Colonic mucosa (tissue), 4 donors: ENCODE results near the gene LCN9. TPM values are rescaled to one million over a fixed set of nuclear protein-coding genes. Genes with fewer than 3 reads are reported as not detected.

ENCODE experiments used
- DNase-seq: peaks from one replicate; pipeline ENCODE4 v3.0.0-alpha.2; 2020
- H3K27ac ChIP-seq: fragments of 200-600 bp; one replicate; pipeline ENCODE4 v1.8.0; 2021
- H3K27me3 ChIP-seq: fragments of 200-600 bp; one replicate; pipeline ENCODE4 v1.8.0; 2021
- H3K36me3 ChIP-seq: fragments of 200-600 bp; one replicate; pipeline ENCODE4 v1.8.0; 2021
- H3K4me1 ChIP-seq: fragments of 200-600 bp; one replicate; pipeline ENCODE4 v1.8.0; 2021; ENCODE audit warnings: mild to moderate bottlenecking
- H3K4me3 ChIP-seq: fragments of 200-600 bp; one replicate; pipeline ENCODE4 v1.8.0; 2021
- H3K9ac ChIP-seq, 2 donors: one replicate each; pipeline ENCODE4 v1.7.0; 2013; ENCODE audit warnings: control low read depth in 2 of 2, low read depth in 2 of 2, low read length in 2 of 2
- H3K9me3 ChIP-seq: fragments of 200-600 bp; one replicate; pipeline ENCODE4 v1.8.0; 2021
- intact Hi-C: fragments of 100-400 bp; cut with DNase I; formaldehyde crosslinking; loops from one replicate; pipeline ENCODE4 v1.14.1; 2022
- total RNA-seq, 2 donors: library from RNA; stranded (reverse); fragmentation: NEBNext Ultra II Directional in 1 of 2; extraction: Animal tissue kit (Norgen Biotek cat#: 25700) in 1 of 2; gene quantifications; one replicate each; pipeline ENCODE4 v1.2.1, GENCODE V29; 2021
- TF ChIP-seq, protein P1 (sequence below): fragments of 200-600 bp; IDR thresholded peaks from one replicate; pipeline ENCODE4 v1.8.0; 2022; ENCODE audit warnings: antibody characterized with exemption, mild to moderate bottlenecking
- donor health status: healthy.
- donor health status: DM: no; HTN: no; CAD: no.
- donor health status: DM: no; HTN: no; CAD: no.

The LCN9 gene
- total RNA-seq, 2 donors from 2014 or later, result not detected

DNA sequence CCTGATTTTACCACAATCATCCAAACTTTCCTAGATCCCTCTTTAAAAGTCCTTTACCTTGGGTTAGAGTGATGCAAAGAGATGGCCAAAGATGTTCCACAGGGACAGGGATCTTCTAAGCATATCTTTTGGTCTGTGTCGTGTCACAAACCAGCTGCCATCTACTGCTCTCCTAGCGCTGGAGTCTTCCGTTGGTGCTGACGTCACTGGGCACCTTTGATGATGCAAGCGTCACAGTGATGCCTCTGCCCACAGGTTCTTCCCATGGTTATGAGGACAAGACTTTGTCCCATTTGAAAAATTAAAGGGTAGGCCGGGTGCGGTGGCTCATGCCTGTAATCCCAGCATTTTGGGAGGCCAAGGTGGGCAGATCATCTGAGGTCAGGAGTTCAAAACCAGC, 22.1 kb upstream of the LCN9 start:
- Histone ChIP-seq H3K27me3 (no peaks in the 10 kb centered on the region), H3K27ac (no peak overlapping the region), H3K4me3 (no peak overlapping the region), H3K9me3 (peaks cover 5% of the 10 kb centered on the region), H3K36me3 (no peaks in the 10 kb centered on the region), H3K9ac (no peak overlapping the region), H3K4me1 (no peaks in the 10 kb centered on the region)
- intact Hi-C loops, result no loop called here
- TF ChIP-seq, protein P1, sequence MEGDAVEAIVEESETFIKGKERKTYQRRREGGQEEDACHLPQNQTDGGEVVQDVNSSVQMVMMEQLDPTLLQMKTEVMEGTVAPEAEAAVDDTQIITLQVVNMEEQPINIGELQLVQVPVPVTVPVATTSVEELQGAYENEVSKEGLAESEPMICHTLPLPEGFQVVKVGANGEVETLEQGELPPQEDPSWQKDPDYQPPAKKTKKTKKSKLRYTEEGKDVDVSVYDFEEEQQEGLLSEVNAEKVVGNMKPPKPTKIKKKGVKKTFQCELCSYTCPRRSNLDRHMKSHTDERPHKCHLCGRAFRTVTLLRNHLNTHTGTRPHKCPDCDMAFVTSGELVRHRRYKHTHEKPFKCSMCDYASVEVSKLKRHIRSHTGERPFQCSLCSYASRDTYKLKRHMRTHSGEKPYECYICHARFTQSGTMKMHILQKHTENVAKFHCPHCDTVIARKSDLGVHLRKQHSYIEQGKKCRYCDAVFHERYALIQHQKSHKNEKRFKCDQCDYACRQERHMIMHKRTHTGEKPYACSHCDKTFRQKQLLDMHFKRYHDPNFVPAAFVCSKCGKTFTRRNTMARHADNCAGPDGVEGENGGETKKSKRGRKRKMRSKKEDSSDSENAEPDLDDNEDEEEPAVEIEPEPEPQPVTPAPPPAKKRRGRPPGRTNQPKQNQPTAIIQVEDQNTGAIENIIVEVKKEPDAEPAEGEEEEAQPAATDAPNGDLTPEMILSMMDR, result no peak
- no peak for DNase-seq

DNA sequence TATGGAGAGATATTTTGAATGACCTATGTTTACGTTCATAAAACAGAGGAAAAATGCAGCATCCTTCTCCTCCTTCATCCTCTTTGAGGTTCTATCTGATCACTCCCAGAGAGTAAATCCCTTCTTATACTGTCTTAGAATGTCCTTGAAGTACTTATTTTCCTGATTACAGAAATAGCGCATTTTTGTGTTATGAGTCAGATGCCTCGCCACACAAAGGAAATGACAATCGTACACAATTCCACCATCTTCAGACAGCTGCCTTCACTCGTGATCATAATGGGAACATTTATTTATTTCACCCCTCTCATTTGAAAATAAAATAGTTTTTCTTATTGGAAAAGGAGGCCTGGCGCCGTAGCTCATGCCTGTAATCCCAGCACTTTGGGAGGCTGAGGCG, 21.4 kb upstream of the LCN9 start:
- Histone ChIP-seq H3K4me1 (no peaks in the 10 kb centered on the region), H3K4me3 (no peak overlapping the region), H3K36me3 (no peaks in the 10 kb centered on the region), H3K9ac (no peak overlapping the region), H3K9me3 (peaks cover 5% of the 10 kb centered on the region), H3K27me3 (no peaks in the 10 kb centered on the region), H3K27ac (no peak overlapping the region)
- DNase-seq, result no peak
- intact Hi-C loops, result no loop called here
- TF ChIP-seq, protein P1, result no peak

DNA sequence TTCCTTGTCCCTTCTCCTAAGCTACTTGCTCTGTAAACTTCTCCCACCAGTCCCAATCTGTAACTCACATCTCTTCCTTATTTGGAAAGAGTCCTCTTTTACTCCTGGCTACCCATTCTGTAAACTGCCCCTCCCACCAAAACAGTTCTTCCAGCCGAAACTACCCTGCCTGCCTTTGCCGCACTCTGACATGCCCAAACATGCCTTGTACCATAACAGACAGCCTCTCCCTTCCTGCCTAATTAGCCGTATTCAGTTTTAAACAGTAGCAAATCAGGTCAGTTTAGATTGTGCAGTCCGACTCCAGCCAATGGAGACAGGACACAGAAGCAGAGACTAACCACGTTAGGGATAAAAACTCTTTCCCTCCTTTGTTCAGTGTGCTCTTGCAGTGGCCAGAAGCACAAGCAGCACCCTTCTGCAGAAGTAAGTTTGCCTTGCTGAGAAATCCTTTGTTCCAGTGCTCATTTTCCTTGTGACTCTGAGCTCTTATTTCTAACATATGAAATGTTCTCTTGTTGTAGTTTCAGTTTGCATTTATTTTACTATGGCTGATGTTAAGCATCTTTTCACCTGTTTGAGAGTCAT, 18.4 kb upstream of the LCN9 start:
- peaks cover 5% of the 10 kb centered on the region for H3K9me3 ChIP-seq
- TF ChIP-seq, protein P1, result no peak
- no peaks in the 10 kb centered on the region for H3K36me3 ChIP-seq
- intact Hi-C loops, result no loop called here
- no peak for DNase-seq
- no peaks in the 10 kb centered on the region for H3K4me1 ChIP-seq
- H3K4me3 ChIP-seq, result no peak overlapping the region
- no peaks in the 10 kb centered on the region for H3K27me3 ChIP-seq
- no peak overlapping the region for H3K27ac ChIP-seq
- no peak overlapping the region for H3K9ac ChIP-seq

DNA sequence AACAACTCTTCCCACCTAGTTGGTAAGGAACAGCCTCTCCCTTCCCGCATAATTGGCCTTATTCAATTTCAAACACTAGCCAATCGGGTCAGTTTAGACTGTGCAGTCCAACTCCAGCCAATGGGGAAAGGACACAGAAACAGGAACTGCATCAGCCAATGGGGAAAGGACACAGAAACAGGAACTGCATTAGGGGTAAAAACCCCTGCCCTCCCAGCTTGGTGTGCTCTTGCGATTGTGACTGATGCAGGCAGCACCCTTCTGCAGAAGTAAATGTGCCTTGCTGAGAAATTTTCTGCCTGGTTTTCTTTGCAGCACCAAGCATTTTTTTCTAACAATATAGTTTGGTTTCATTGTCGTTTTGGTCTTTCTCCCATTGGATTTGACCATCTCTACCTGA, 15.2 kb upstream of the LCN9 start:
- H3K27me3 ChIP-seq, result no peaks in the 10 kb centered on the region
- H3K36me3 ChIP-seq, result no peaks in the 10 kb centered on the region
- no peak for DNase-seq
- H3K4me3 ChIP-seq, result no peak overlapping the region
- TF ChIP-seq, protein P1, result no peak
- no peak overlapping the region for H3K27ac ChIP-seq
- peaks cover 5% of the 10 kb centered on the region for H3K9me3 ChIP-seq
- no peak overlapping the region for H3K9ac ChIP-seq
- no peaks in the 10 kb centered on the region for H3K4me1 ChIP-seq
- intact Hi-C loops, result no loop called here

DNA sequence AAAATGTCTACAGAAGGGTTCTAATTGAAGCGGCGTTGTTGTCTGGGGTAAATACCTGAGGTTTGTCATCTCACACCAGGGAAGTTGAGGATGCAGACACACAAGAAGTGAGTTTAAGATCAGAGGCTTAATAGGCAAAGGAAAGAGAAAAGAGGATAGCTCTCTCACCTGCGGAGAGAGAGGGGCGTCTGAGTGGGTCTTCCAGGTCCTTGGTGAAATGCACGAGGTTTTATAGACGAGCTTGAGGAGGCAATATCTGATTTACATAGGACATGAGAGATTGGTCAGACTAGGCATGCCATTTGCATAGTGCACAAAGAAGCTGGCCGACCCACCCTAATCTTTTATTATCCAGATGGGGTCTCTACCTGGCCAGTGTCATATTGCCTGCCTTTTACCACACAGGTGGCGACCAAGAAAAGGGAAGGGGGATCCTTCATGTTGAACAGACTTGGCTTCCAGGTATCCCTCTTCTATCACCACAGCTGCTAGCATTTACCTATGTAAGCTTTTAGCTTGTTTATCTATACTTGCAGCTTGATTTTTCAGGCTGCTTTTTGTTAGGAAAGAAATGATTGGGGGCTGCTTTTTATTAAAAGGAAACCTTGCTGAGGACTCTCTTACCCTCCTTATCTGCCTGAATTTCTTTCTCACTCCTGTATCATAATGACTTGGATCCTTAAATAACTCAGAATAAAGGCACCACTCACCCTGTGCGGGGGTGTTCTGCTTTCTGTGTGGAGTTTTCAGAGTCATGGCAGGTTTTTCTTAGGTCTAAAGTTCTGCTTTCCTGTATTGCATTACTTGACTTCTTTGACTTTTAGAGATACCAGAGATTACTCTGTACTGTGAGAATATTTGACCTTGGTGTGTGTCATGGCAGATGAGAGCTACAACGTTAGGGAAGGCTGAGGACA, 14.4 kb upstream of the LCN9 start:
- H3K9ac ChIP-seq, result no peak overlapping the region
- no peak for DNase-seq
- no peaks in the 10 kb centered on the region for H3K4me1 ChIP-seq
- TF ChIP-seq, protein P1, result no peak
- no peak overlapping the region for H3K4me3 ChIP-seq
- no peak overlapping the region for H3K27ac ChIP-seq
- H3K9me3 ChIP-seq, result peaks cover 5% of the 10 kb centered on the region
- H3K36me3 ChIP-seq, result no peaks in the 10 kb centered on the region
- H3K27me3 ChIP-seq, result no peaks in the 10 kb centered on the region
- intact Hi-C loops, result no loop called here
